NOMO-1 treated with dmso at 0.1 percent for 144 hours (cell line): ENCODE measurements around the gene ID3.

Experiments
- DNase-seq: peaks from one replicate; lab custom pipeline; 2025; ENCODE audit not compliant: unreplicated experiment; lab: John Stamatoyannopoulos, UW

The ID3 gene

GRCh38 chr1:23559136-23559984, at the start of gene ID3:
ID3 (minus strand) TSS chr1:23559501; CDS start chr1:23559426, 75 bp downstream.
- DNase-seq = peak; percentile 95

- no peak for DNase-seq
These were observed 48.6 kb upstream of the ID3 start for GRCh38 chr1:23607944-23608343.

- no peak for DNase-seq
These were observed 42.9 kb upstream of the ID3 start for GRCh38 chr1:23601968-23602876.

- no peak for DNase-seq
These were observed 42.0 kb upstream of the ID3 start for GRCh38 chr1:23601135-23601967.

- no peak for DNase-seq
These were observed 41.0 kb upstream of the ID3 start for GRCh38 chr1:23600283-23600682.

- no peak for DNase-seq
These were observed 39.8 kb upstream of the ID3 start for GRCh38 chr1:23599125-23599524.

GRCh38 chr1:23598424-23598823, 39.1 kb upstream of the ID3 start:
- no peak for DNase-seq

- no peak for DNase-seq
These were observed 38.5 kb upstream of the ID3 start for GRCh38 chr1:23597635-23598388.

GRCh38 chr1:23596382-23597358, 37.4 kb upstream of the ID3 start:
- no peak for DNase-seq

GRCh38 chr1:23594927-23595353, 35.6 kb upstream of the ID3 start:
- peak; percentile 36 for DNase-seq

- DNase-seq = no peak
These were observed 35.0 kb upstream of the ID3 start for GRCh38 chr1:23594149-23594907.

- DNase-seq = no peak
These were observed 34.4 kb upstream of the ID3 start for GRCh38 chr1:23593556-23594148.

- DNase-seq = no peak
These were observed 33.8 kb upstream of the ID3 start for GRCh38 chr1:23593042-23593521.

GRCh38 chr1:23592209-23592892, 33.0 kb upstream of the ID3 start:
- DNase-seq = no peak

- no peak for DNase-seq
These were observed 32.3 kb upstream of the ID3 start for GRCh38 chr1:23591460-23592208.

- DNase-seq = no peak
These were observed 30.9 kb upstream of the ID3 start for GRCh38 chr1:23590058-23590783.
